Activated CD4-positive, alpha-beta T cell treated with anti-CD3 and anti-CD28 coated beads, Interleukin-2, amount 50 U/mL, for 24 hours (primary cell): Measurements from ENCODE around the gene DEDD2.
A peak's percentile ranks its signal among the peaks of the same experiment; 100 is the strongest.

Source experiments
- DNase-seq, 2 donors: peaks; one replicate each; pipeline ENCODE4 v3.0.0-alpha.2; 2020; ENCODE audit warnings: low read depth in 1 of 2, low spot score in 1 of 2

DEDD2 gene

DNA sequence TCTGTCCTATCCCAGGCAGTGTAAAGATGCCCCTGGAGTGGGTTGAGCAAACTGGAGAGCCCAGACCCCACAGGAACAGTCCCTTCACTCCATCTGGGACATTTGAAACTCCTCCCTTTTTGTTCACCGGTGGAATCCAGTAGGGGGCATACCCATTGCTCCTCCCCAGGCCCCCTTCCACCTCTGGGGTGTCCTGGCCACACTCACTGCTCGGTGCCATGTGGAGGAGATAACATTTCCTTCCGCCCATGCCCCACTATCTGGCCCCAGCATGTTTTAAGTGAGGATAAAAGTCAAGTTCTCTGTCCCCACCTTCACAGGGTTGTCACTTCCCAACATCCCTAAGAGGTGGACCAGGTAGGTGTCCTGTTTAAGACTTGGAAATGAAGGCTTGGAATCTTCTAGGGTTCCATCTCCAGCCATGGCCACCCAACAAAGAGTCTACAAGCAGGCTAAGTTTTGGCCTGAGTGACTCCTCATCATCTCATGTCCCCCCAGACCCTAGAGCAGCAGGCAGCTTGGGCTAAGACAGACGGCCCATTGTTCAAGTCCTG lies 11.9 kb upstream of the DEDD2 start:
- DNase-seq: no peak

DNA sequence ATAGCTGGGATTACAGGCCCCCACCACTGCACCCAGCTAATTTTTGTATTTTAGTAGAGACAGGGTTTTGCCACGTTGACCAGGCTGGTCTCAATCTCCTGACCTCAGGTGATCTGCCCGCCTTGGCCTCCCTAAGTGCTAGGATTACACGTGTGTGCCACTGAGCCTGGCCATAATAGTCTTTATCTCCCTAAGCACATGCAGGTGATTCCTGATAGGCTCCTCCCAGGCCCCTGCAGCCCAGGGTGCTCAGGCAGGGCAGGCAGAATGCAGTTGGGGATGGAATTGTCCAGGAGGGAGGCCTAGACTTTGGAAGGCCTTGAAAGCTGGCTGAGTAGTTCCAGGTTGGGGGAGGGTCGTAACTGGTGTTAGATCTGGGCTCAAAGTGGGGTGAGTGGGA lies 11.2 kb upstream of the DEDD2 start:
- no peak for DNase-seq

DNA sequence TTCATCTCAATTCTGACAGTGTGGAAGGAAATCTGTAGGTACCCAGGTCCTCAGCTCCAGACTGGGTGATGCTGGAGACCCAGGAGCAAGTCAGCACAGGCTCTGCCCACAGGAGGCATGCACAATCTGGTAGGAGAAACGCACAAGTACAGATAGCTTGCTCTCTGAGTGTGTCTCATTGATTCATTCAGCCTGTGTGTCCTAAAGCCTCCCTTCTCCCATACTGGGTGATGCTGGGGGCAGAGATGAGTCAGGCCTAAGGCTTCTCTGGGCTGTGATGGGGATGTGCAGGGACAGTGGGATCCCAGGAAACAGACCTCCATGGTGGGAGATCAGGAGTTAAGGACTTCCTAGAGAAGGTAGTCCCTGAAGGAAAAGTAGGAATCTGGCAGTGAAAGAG lies 9.4 kb upstream of the DEDD2 start:
- DNase-seq: no peak

GRCh38 chr19:42225718-42226292 lies 8.3 kb upstream of the DEDD2 start:
- DNase-seq: no peak

DNA sequence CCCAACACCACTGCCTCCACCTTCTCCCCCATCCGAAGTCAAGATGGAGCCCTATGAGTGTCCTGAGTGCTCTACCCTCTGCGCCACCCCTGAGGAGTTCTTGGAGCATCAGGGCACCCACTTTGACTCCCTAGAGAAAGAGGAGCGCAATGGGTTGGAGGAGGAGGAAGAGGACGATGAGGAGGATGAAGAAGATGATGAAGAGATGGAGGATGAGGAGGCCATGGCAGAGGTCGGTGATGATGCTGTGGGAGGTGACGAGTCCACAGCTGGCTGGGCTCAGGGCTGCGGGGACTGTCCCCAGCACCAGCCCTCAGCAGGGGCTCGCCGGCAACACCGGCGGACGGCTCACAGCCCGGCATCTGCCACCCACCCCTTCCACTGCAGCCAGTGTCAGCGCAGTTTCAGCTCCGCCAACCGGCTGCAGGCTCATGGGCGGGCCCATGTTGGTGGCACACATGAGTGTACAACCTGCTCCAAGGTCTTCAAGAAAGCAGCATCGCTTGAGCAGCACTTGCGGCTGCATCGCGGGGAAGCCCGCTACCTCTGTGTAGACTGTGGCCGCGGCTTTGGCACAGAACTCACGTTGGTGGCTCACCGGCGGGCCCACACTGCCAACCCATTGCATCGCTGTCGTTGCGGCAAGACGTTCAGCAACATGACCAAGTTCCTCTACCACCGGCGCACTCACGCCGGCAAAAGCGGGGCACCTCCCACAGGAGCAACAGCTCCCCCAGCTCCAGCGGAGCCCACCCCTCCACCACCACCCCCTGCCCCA lies 7.7 kb upstream of the DEDD2 start:
- no peak for DNase-seq

DNA sequence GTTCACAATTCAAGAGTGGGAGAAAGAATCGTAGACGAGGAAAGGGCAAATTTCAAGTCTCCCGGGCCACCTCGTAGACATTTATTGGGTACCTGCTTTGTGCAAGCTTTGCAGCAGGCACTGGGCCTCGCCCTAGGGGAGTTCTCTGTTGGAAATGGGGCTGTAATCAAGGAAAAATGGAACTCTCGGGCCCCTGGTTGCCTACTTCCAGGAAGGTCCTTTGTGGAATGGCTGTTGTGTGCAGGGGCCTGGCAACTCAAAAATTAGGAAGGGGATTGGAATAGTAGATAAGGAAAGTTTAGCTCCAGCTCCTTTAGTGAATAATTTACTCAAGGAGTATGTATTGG lies 3.2 kb upstream of the DEDD2 start:
- no peak for DNase-seq

DNA sequence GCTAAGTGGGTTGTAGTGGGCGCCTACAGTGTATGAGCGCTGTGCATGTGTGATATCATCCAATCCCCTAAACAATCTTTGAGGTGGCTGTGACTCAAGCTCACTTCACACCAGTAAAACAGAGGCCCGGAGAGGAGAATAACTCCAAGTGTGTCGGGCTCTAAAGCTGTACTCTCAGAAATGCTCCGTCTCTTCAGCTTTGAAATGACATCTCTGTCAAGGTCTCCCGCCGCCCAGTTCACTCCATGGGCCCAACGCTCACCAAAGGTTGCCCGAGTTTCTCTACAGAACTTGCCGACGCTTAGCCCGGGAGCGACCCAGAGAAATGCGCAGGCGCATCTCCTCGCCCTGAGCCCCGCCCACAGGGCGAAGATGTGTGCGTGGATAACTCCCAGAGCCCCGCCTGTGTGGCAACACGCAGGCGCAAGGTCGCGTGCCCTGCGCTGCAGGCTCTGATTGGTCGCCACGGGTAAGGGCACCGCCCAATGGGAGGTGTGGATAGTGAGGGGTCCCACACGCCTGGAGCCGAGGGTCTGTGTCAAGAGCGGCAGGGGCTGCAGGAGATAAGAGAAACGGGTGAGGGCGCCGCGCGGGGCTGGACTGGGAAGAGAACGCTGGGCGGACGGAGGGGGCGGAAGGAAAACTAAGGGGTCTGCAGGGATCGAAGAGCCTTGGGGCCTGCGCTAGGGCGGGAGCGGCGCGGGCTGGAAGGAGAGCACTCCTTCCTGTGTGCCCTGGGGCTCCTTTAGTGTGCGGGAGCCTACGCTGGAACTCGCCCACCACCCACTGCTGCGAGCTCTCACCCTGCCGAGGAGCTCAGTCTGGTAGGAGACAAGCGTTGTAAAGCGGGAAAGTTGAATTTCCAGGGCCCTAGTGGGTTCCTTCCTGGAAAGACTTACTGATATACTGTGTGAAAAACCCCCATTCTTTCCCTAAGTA lies 2.6 kb upstream of the DEDD2 start, which contains the start of gene ZNF526:
Gene ZNF526 (plus strand): TSS at position 501 of the 939 bp plus-strand sequence. CDS start 4,092 bp downstream, outside the sequence.
- peak; percentile 90 to 96 for DNase-seq

DNA sequence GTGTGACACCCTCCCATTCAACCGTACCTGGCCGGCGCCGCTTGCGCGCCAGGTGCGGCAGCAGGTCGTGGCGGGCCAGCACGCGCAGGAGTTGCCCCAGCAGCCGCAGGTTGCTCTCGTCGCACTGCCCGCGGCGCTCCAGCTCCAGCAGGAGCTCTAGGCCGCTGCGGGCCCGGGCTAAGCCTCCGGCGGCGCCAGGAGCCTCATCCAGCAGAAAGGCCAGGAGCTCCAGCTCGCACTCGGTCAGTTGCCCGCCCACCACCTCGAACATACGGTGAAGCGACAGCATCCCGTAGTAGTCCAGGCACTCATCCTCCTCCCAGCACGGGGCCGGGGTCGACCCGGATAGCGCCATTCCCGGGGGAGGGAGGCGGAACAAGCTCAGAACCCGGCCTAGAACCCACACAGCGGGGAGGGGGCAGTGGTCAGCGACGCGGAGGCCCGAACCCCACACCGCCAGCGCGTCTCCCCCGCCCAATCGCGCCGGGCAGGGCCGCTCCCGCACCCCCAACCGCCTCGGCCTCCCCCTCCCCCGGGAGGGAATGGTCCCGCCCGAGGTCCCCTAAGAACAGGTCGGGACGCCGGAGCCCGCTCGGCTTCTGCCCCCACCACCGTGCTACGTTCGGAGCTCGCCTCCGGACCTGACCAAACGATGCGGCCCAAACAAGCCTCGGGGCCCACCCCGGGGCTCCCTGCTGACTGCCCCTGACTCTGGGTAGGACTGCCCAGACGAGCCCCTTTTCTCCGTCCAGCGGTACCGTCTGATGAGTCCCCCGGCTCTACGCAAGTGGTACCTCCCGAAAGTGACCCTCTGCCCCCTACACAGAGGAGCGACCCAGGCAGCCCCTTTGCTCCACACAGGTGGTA lies 591 bp downstream of the DEDD2 start:
- DNase-seq: no peak

DNA sequence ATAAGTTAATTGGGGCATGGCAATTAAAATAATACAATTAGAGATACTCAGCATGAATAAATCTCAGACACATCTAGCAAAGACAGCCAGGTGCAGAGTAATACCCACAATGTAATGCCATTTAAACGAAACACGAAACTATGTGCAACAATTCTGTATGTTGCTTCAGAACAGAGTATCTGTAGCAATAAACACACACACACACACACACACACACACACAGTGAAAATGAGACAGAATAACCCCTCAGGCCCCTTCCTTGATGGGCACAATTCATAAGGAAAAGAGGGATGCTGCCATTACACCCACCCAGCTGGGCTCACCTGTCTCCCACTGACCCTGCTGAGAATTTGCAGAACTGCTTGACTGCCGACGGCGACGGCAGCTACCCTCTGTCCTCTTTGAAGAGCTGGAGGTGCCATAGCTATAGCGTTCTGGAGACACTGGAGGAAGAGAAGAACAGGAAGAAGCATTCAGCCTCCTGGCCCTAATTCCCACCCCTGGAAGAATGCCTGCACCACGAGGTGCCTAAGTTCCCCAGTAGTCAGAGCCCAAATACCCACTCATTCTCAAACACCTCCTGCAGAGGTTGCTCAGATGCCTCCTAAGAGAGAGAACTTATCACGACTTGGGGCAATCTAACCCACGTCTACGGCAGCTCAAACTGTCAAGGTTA lies 2.5 kb downstream of the DEDD2 start:
- DNase-seq: no peak

DNA sequence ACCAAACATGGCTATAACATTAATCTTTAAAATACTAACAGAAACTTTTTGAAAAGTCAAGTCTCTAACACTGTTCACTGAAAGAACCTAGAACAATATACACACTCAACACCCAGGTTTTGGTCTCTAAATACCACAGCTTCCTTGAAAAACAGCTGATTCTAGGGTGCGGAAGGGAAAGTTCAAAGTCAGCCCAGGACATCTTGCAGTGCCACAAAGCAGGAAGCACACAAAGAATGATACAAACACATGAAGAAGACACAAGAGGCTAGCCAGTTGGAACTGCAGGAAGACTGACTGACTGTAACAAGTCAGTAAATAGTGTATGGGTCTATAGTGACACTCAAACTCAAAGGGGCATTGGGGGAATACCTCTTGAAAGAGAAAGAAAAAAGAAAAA lies 4.6 kb downstream of the DEDD2 start:
- DNase-seq: no peak

DNA sequence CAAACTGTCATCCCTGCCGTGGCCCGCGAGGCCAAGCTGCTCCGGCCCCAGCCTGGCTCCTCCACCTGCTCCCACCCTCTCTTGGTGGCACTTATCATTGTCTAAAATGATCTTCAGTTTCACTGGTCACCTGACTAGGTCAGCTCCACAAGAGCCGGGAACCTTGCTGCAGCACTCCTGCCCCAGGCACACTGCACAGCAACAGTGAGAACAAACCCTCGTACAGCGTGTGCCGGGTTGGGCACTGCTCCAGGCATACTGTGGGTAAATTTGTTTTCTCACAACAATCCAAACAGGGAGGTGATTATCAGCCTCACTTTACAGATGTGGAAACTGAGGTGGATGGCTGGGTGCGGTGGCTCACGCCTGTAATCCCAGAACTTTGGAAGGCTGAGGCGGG lies 8.9 kb downstream of the DEDD2 start:
- no peak for DNase-seq

DNA sequence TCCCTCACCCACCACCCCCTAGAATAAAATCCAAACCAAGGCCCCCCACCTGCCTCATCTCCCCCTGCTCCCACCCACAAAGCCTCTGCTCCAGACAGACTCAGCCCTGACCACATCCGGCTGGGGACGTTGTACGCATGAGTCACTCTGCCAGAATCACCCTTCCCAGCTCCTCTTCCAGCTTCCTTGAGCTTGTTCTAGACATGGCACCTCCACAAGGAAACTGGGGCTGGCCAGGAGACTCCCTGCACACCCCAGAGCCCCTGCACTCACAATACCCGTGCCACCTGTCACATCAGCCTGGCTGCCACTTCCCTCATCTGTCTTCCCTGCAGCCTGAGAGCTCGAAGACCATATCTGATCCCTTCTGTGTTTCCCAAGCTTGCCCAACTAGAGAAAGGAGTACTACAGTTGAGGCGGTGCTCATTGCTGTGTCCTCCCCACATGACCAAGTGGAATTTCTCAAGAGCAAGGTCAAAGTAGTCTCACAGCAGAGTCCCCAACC lies 9.7 kb downstream of the DEDD2 start:
- no peak for DNase-seq

DNA sequence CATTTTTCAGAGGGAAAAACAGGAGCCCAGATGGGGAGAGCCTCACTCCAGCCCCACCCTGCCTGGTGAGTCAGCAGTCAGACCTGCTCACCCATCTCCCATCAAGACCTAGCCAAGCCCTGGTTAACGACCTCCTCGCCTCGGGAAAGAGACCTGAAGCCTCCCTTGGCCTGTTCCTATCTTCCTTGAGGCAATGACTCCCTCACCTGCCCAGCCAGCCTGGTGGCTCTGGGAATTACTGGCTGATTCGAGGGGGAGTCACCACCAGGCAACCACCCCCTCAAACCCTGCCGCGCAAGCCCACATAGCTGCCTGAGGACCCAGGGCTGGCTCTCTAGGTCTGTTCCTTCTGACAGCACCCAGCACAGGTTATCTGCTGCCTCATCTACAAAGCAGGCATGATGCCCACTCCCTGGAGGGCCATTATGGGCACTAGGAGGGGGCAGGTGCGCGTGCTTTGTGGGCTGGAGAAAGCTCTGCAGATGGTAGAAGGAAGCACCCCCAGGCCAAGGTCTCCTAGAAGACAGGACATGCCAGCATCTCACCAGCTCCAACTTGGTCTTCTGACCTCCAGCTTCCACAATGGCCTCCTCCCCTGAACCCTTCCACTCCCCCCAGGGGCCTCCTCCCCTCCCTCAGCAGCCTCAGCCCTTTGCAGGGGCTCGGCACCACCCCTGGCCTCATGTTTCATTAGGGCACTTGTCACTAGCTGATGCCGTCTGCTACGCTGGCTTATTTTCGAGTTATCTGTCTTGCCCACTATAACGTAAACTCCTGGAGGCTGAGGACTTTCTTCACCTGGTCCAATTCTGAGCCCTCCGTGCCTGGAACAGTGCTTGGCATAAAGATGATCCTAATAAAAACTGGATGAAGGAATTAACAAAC lies 10.4 kb downstream of the DEDD2 start:
- no peak for DNase-seq

DNA sequence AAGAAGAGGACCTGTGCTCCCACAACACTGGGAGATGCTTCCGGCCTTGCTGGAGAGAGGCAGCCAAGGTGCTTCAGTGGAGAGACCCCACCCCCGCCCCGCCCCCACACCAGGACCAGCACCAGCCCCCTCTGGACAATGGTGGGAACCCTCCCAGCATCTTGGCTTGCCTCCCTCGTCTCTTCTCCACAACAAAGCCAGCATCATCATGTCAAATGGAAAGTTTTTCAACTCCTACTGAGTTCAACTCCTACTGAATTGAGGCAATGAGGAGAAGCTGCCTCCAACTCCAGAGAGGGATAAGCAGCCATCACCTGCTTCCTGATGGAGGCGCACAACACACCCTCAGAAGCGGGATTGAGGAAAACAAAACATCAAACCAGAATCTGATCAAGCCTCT lies 12.8 kb downstream of the DEDD2 start:
- DNase-seq: no peak

- no peak for DNase-seq
Observed at GRCh38 chr19:42203700-42204099, 13.8 kb downstream of the DEDD2 start.

DNA sequence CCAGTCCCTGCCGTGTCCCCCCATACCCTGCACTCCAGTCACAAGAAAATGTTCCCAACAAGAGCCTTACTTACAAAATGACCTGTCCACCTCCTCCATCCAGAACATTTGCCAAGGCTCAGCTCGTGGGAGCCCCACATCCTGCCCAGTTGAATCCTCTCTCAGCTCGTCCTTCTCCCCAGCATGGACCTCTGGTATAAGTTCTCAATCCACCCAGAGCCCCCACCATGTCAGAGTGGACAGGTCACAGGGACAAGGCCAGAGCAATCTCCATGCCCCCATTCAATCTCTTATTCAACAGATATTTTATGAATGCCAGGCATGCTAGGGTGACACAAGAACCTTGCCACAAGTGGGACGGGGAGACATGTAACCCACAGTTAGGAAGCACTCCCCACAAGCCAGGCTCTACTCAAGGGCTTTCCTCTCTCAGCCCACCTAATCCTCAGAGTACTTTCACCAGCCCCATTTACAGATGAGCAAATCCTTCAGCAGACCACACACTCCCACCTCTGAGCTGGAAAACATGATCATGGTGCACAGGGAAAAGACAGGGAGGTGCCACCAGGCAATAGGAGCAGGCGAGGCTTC lies 15.1 kb downstream of the DEDD2 start:
- DNase-seq: no peak

GRCh38 chr19:42201489-42202289 lies 15.8 kb downstream of the DEDD2 start:
- no peak for DNase-seq
